IMR-90 (cell line): ENCODE data around the gene FNBP1. TPM values are rescaled to one million over a fixed set of nuclear protein-coding genes. Genes with fewer than 3 reads are reported as not detected.

Source experiments
- ATAC-seq: fragments of 200-7000 bp; cut with Tn5 transposase; 2 replicates; pipeline ENCODE4 v1.9.1; 2020; ENCODE audit warnings: low read depth, mild to moderate bottlenecking, moderate library complexity
- BruUV-seq: library from RNA; stranded (reverse); fragments of 400-500 nt; replicated peaks from 2 replicates; lab custom pipeline; 2021; lab: Mats Ljungman, UMichigan
- CTCF ChIA-PET: fragments of 300-600 bp; formaldehyde crosslinking; extraction: SDS; loops from one replicate; lab custom pipeline; 2021; ENCODE audit warnings: antibody characterized with exemption; lab: Yijun Ruan, JAX
- POLR2A ChIA-PET: fragments of 300-600 bp; sonication (Branson Sonifier 250); formaldehyde crosslinking; loops from one replicate; lab custom pipeline; 2022; ENCODE audit warnings: antibody characterized with exemption; ENCODE audit not compliant: unreplicated experiment; lab: Charles Lee
- DNase-seq: peaks from one replicate; pipeline ENCODE4 v3.0.0; 2013
- H2AFZ ChIP-seq: replicated peaks from 2 replicates; pipeline ENCODE3; 2013; ENCODE audit warnings: low read length, mild to moderate bottlenecking; ENCODE audit not compliant: poor library complexity
- H2AK5ac ChIP-seq: 2 replicates; pipeline ENCODE4 v1.6.1; 2013; ENCODE audit warnings: low read depth, low read length, inconsistent platforms
- H2AK9ac ChIP-seq: replicated peaks from 2 replicates; pipeline ENCODE3; 2013; ENCODE audit warnings: mild to moderate bottlenecking, low read depth, low read length, moderate library complexity; ENCODE audit not compliant: poor library complexity
- H2BK120ac ChIP-seq: 2 replicates; pipeline ENCODE4 v1.6.1; 2013; ENCODE audit warnings: low read depth, low read length, inconsistent platforms
- H2BK15ac ChIP-seq: 3 replicates; pipeline ENCODE4 v1.6.1; 2013; ENCODE audit warnings: low read depth, low read length, inconsistent platforms
- H2BK20ac ChIP-seq: 2 replicates; pipeline ENCODE4 v1.6.1; 2013; ENCODE audit warnings: low read depth, mild to moderate bottlenecking, inconsistent platforms, low read length, moderate library complexity
- H2BK5ac ChIP-seq: 2 replicates; pipeline ENCODE4 v1.6.1; 2013; ENCODE audit warnings: mild to moderate bottlenecking, low read depth, low read length, inconsistent platforms; ENCODE audit not compliant: poor library complexity, severe bottlenecking
- H3K14ac ChIP-seq: replicated peaks from 2 replicates; pipeline ENCODE4 v1.6.1; 2013; ENCODE audit warnings: low read depth, low read length, inconsistent platforms
- H3K18ac ChIP-seq: 2 replicates; pipeline ENCODE4 v1.6.1; 2013; ENCODE audit warnings: low read depth, low read length, control low read depth
- H3K23ac ChIP-seq: 2 replicates; pipeline ENCODE4 v1.6.1; 2013; ENCODE audit warnings: low read depth, low read length, inconsistent platforms
- H3K27ac ChIP-seq: 2 replicates; pipeline ENCODE4 v1.5.1; 2013; ENCODE audit warnings: mild to moderate bottlenecking, control low read depth, low read length; ENCODE audit not compliant: insufficient read depth
- H3K27me3 ChIP-seq: 2 replicates; pipeline ENCODE4 v1.6.1; 2013; ENCODE audit warnings: low read length; ENCODE audit not compliant: control insufficient read depth, insufficient read depth
- H3K36me3 ChIP-seq: 2 replicates; pipeline ENCODE4 v1.6.1; 2013; ENCODE audit warnings: low read length, mixed read lengths; ENCODE audit not compliant: control insufficient read depth, insufficient read depth
- H3K4ac ChIP-seq: 2 replicates; pipeline ENCODE4 v1.6.1; 2013; ENCODE audit warnings: low read depth, low read length, inconsistent platforms
- H3K4me1 ChIP-seq: 2 replicates; pipeline ENCODE4 v1.6.1; 2013; ENCODE audit warnings: low read length, mixed read lengths; ENCODE audit not compliant: control insufficient read depth, insufficient read depth
- H3K4me2 ChIP-seq: 2 replicates; pipeline ENCODE4 v1.6.1; 2013; ENCODE audit warnings: low read depth, mild to moderate bottlenecking, control low read depth, low read length, moderate library complexity
- H3K4me3 ChIP-seq: 2 replicates; pipeline ENCODE4 v1.5.1; 2013; ENCODE audit warnings: low read depth, mild to moderate bottlenecking, control low read depth, low read length, moderate library complexity; ENCODE audit not compliant: insufficient read depth
- H3K56ac ChIP-seq: 2 replicates; pipeline ENCODE4 v1.6.1; 2013; ENCODE audit warnings: low read length, inconsistent platforms; ENCODE audit not compliant: insufficient read depth; ENCODE audit errors: extremely low read depth
- H3K79me1 ChIP-seq, 2 experiments: 2 replicates each; pipeline ENCODE4 v1.6.1; 2013; ENCODE audit warnings: low read length in 2 of 2, inconsistent platforms in 1 of 2, low read depth in 1 of 2
- H3K9ac ChIP-seq: 2 replicates; pipeline ENCODE4 v1.6.1; 2013; ENCODE audit warnings: low read depth, low read length, control low read depth
- H3K9me1 ChIP-seq: 2 replicates; pipeline ENCODE4 v1.6.1; 2013; ENCODE audit warnings: low read length, inconsistent platforms; ENCODE audit not compliant: insufficient read depth
- H3K9me3 ChIP-seq: 2 replicates; pipeline ENCODE4 v1.6.1; 2013; ENCODE audit warnings: low read length; ENCODE audit not compliant: control insufficient read depth, insufficient read depth
- H4K20me1 ChIP-seq: 2 replicates; pipeline ENCODE4 v1.6.1; 2013; ENCODE audit warnings: low read length, inconsistent platforms; ENCODE audit not compliant: insufficient read depth
- H4K5ac ChIP-seq: 2 replicates; pipeline ENCODE4 v1.6.1; 2013; ENCODE audit warnings: mild to moderate bottlenecking, low read depth, low read length, control low read depth
- H4K8ac ChIP-seq, 2 experiments: 2 replicates each; pipeline ENCODE4 v1.6.1; 2013; ENCODE audit warnings: low read depth in 2 of 2, low read length in 2 of 2, control low read depth in 1 of 2, inconsistent platforms in 1 of 2
- H4K91ac ChIP-seq: 2 replicates; pipeline ENCODE4 v1.6.1; 2013; ENCODE audit warnings: low read depth, low read length, inconsistent platforms; ENCODE audit not compliant: insufficient read depth
- CEBPB ChIP-seq: IDR thresholded peaks from 2 replicates; pipeline ENCODE4 v1.6.1; 2012; ENCODE audit warnings: low read depth, low read length, improper control_type of control experiment
- CTCF ChIP-seq: conservative IDR thresholded peaks from 2 replicates; pipeline ENCODE4 v1.5.1; 2012; ENCODE audit warnings: mild to moderate bottlenecking, low read depth, low read length, improper control_type of control experiment
- ELK1 ChIP-seq: fragments of 150-350 bp; IDR thresholded peaks from 2 replicates; pipeline ENCODE4 v1.6.1; 2016; ENCODE audit warnings: low read depth, mild to moderate bottlenecking, low read length, moderate library complexity, borderline replicate concordance
- FOS ChIP-seq: fragments of 150-350 bp; IDR thresholded peaks from 2 replicates; pipeline ENCODE4 v1.6.1; 2016; ENCODE audit warnings: low read depth, low read length
- MAFK ChIP-seq: IDR thresholded peaks from 2 replicates; pipeline ENCODE4 v1.6.1; 2012; ENCODE audit warnings: low read depth, low read length, improper control_type of control experiment
- MAZ ChIP-seq: IDR thresholded peaks from 2 replicates; pipeline ENCODE4 v1.6.1; 2012; ENCODE audit warnings: low read depth, mild to moderate bottlenecking, low read length, improper control_type of control experiment, moderate library complexity, borderline replicate concordance
- MXI1 ChIP-seq: IDR thresholded peaks from 2 replicates; pipeline ENCODE4 v1.6.1; 2012; ENCODE audit warnings: low read depth, mild to moderate bottlenecking, low read length, moderate library complexity, borderline replicate concordance
- NFE2L2 ChIP-seq: fragments of 150-350 bp; IDR thresholded peaks from 2 replicates; pipeline ENCODE4 v1.6.1; 2016; ENCODE audit warnings: low read depth, mild to moderate bottlenecking, low read length
- POLR2A ChIP-seq: IDR thresholded peaks from 2 replicates; pipeline ENCODE4 v1.6.1; 2012; ENCODE audit warnings: mild to moderate bottlenecking, low read depth, low read length
- RCOR1 ChIP-seq: IDR thresholded peaks from 2 replicates; pipeline ENCODE4 v1.6.1; 2012; ENCODE audit warnings: mild to moderate bottlenecking, low read length, improper control_type of control experiment; ENCODE audit not compliant: insufficient replicate concordance
- RFX5 ChIP-seq: IDR thresholded peaks from 2 replicates; pipeline ENCODE4 v1.8.0; 2012; ENCODE audit warnings: low read depth, mild to moderate bottlenecking, low read length, moderate library complexity
- WGBS, 2 experiments: methylation state at CpG; one replicate each; pipeline versions ENCODE4 v1.1.5 to v1.1.7; 2013; ENCODE audit warnings: missing lambda C conversion rate in 2 of 2; ENCODE audit not compliant: insufficient read length in 1 of 2; ENCODE audit errors: extremely low coverage in 2 of 2; 5-methylcytosine and 5-hydroxymethylcytosine counted together
- dilution Hi-C: fragments of 300-500 bp; cut with HindIII; formaldehyde crosslinking; loops from one replicate; pipeline ENCODE4 v1.14.3; 2018; ENCODE audit warnings: low sequenced_read_pairs; ENCODE audit not compliant: unreplicated experiment
- in situ Hi-C: fragments of 300-500 bp; cut with MboI; formaldehyde crosslinking; loops from 3 replicates; pipeline ENCODE4 v1.14.3; 2019; ENCODE audit warnings: low sequenced_read_pairs, inconsistent platforms, mixed read lengths
- intact Hi-C: fragments of 100-400 bp; cut with micrococcal nuclease; formaldehyde crosslinking; loops from 2 replicates; pipeline ENCODE4 v1.10.0; 2022
- polyA plus RNA-seq, 3 experiments: library from polyadenylated mRNA; depleted of rRNA; stranded (reverse); fragments of >200 nt; gene quantifications; 2 replicates each; pipeline ENCODE4 v1.2.3, GENCODE V29; 2012; ENCODE audit warnings: low replicate concordance in 1 of 3
- total RNA-seq: library from RNA; depleted of rRNA; stranded (reverse); fragments of >200 nt; gene quantifications from 2 replicates; pipeline ENCODE4 v1.2.3, GENCODE V29; 2012
- TF ChIP-seq, protein P1 (sequence below): fragments of 150-350 bp; IDR thresholded peaks from 2 replicates; pipeline ENCODE4 v1.6.1; 2017; ENCODE audit warnings: mild to moderate bottlenecking, antibody characterized with exemption, low read length, low read depth

Gene FNBP1
- total and polyA plus RNA-seq, 2 of the 4 experiments (the other 2 are of a cell fraction), result 10.3 to 15.4 TPM

DNA sequence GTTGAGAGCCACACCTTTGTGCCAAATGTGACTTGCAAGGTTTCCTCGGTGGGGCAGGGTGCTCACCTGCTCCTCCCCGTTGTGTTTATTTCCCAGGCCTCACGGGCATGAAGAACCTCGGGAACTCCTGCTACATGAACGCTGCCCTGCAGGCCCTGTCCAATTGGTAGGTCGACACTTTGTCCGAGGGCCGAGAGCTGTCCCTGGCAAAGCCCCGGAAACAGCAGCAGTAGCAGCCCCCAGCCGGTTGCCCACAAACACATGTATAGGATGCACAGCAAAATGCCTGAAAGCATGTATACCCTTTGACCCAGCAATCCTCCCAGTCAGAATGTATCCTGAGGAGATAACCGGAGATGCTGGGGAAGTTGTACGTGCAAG lies 181.6 kb downstream of the FNBP1 start:
- H4K5ac ChIP-seq, result no peak overlapping the region
- H2BK20ac ChIP-seq, result no peak overlapping the region
- H3K27ac ChIP-seq, result no peak overlapping the region
- intact Hi-C loops, result no loop called here
- H3K27me3 ChIP-seq, result no peaks in the 10 kb centered on the region
- H2AK9ac ChIP-seq, result no peak overlapping the region
- 90% methylated on average over 6 of the region's 12 CpGs; no CpG with 5 or more reads in 1 of the 2 experiments for WGBS, 2 experiments
- TF ChIP-seq MAZ, result no peak
- TF ChIP-seq FOS, result no peak
- no peak for TF ChIP-seq CEBPB
- no peak for TF ChIP-seq MXI1
- no peak for TF ChIP-seq CTCF
- TF ChIP-seq, protein P1, sequence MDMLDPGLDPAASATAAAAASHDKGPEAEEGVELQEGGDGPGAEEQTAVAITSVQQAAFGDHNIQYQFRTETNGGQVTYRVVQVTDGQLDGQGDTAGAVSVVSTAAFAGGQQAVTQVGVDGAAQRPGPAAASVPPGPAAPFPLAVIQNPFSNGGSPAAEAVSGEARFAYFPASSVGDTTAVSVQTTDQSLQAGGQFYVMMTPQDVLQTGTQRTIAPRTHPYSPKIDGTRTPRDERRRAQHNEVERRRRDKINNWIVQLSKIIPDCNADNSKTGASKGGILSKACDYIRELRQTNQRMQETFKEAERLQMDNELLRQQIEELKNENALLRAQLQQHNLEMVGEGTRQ, result no peak
- no peak for TF ChIP-seq RCOR1
- TF ChIP-seq ELK1, result no peak
- no peak for TF ChIP-seq NFE2L2
- TF ChIP-seq POLR2A, result no peak
- no peak for TF ChIP-seq MAFK
- no peak for TF ChIP-seq RFX5
- 0 out of 2 replicates have a peak, but pooled peaks cover 7% of the 10 kb centered on the region for H3K9me1 ChIP-seq
- no peak overlapping the region for H4K8ac ChIP-seq
- POLR2A ChIA-PET, result no interaction called here
- no peak overlapping the region for H3K9ac ChIP-seq
- no peak overlapping the region for H4K91ac ChIP-seq
- no peak overlapping the region for H3K23ac ChIP-seq
- H2BK15ac ChIP-seq, result no peak overlapping the region
- DNase-seq, result no peak
- in situ Hi-C loops, result no loop called here
- H2BK120ac ChIP-seq, result no peak overlapping the region
- dilution Hi-C loops, result no loop called here
- no peak overlapping the region for H2AK5ac ChIP-seq
- no peak overlapping the region for H3K4me2 ChIP-seq
- no peaks in the 10 kb centered on the region for H3K4me1 ChIP-seq
- no peak overlapping the region for H3K56ac ChIP-seq
- CTCF ChIA-PET, result no interaction called here
- peaks cover 50% of the 10 kb centered on the region for H3K36me3 ChIP-seq
- no peak overlapping the region for H3K4me3 ChIP-seq
- H3K4ac ChIP-seq, result no peak overlapping the region
- no peak overlapping the region for H3K14ac ChIP-seq
- H3K79me1 ChIP-seq, result no peaks in the 10 kb centered on the region
- no peaks in the 10 kb centered on the region for H3K9me3 ChIP-seq
- no peaks in the 10 kb centered on the region for H4K20me1 ChIP-seq
- BruUV-seq, result no TSS peak
- H2AFZ ChIP-seq, result no peak overlapping the region
- ATAC-seq, result no peak
- H3K18ac ChIP-seq, result no peak overlapping the region
- no peak overlapping the region for H2BK5ac ChIP-seq
